ENCODE results near the gene LRRFIP1.
"Not testable (repeated sequence)": the region's sequence is repeated elsewhere in the genome, so short reads cannot be mapped to it uniquely, and the experiment has no call there.

LRRFIP1 gene

DNA sequence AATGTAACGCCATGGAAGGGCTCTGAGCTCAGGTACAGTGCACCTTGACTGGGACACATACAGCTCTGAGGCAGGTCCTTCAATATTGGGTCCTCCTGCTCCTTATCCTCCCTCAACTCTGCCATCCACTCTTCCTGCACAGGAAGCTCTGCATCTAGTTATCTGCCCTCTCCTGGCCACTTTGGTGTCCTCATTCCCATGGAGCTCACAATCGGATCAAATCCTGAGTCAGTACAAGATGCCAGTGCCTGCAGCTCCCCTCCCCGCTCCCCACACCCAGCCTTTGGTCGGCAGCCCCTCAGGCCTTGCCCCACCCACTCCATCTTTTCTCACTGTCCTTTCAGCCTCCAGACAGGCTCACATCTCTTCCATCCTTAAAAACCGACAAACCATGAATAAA, 58.0 kb downstream of the LRRFIP1 start:
- no peak for DNase-seq (ENCODE audit: low read depth)

DNA sequence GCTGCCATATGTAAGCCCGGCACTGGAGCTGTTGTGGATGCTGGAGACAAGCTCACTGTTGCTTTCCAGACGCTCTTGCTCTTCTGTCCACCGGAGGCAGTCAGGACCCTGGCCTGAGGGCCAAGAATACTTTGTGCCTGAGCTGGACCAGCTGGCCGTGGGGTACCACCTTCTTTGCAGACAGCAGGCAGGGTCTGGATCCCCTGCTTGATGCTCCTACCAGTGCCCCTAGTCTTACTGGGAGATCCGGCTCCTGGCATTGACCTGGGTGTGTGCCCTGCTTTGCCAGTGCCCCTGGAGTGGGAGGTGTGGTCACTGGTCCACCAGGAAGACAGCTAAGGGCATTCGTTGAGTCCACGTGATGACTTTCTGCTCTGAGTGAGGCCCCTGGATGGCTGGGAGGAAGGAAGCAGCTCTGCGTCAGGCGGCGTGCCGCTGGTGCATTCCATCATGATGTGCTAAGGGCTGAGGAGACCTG, 59.3 kb downstream of the LRRFIP1 start:
- peak; percentile 84 for DNase-seq (ENCODE audit: low read depth)

DNA sequence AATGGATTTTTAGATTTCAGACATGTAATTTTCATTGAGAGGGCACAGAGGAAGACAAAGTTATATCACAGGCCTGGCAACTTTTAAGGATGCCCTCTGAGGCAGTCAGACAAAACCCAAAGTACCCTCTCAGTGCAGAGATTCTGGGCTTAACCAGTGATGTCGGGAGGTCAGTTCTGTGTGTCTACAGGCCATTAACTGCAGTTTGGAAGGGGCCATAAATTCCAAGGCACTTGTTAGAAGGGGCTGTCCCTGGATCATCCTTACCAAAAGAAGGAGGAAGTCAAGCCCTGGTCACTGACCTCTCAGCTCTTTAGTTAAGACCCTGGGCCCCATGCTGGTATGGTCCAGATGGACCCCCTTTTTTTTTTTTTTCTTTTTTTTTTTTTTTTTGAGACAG, 60.7 kb downstream of the LRRFIP1 start:
- no peak for DNase-seq (ENCODE audit: low read depth)

DNA sequence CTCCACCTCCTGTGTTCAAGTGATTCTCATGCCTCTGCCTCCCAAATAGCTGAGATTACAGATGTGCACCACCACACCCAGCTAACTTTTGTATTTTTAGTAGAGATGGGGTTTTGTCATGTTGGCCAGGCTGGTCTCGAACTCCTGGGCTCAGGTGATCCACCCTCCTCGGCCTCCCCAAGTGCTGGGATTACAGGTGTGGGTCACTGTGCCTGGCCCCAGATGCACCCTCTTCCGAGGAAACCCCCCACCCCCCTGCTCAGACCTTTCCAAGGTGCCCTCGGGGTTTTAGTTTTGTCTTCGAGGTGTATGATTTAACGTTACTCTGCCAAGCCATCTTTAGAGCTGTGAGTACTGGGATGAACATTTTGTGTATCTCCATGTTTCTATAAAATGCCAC, 61.2 kb downstream of the LRRFIP1 start:
- DNase-seq (ENCODE audit: low read depth): not testable (repeated sequence)

DNA sequence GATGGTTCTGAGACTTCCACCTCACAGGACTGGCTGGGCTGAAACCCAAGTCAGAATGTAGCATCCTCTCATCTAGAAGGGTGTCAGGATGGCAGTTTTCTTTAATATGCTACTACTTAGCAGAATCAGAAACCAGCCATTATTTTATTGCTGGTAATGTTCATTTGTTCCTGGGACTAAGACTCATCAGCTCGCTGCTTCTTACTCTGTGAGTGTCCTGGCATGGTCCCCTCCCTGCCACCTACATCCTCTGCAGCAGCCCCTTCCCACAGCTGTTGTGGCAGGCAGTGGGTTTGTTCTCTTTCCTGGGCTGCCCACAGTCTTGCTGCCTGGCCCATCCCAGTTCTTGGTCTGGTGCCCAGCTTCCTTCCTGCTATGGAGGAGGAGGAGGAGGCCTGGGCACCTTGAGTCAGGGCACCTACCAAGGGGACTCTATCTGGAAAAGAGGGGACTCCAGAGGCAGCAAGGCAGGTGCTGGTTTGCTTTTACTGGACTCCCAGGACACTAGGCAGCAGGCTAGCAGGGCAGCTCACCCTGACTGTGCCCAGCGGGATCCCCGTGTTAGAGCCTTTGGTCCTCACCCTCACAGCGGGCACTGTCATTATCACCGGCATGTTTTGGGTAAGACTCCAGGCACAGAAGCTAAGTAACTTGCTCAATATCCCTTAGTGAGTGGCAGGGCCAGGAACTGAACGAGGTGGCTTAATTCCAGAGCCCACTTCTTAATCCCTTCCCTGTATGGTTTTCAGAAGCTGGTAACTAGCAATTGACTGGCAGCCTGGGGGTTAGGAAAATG, 62.1 kb downstream of the LRRFIP1 start:
- DNase-seq (ENCODE audit: low read depth): no peak

DNA sequence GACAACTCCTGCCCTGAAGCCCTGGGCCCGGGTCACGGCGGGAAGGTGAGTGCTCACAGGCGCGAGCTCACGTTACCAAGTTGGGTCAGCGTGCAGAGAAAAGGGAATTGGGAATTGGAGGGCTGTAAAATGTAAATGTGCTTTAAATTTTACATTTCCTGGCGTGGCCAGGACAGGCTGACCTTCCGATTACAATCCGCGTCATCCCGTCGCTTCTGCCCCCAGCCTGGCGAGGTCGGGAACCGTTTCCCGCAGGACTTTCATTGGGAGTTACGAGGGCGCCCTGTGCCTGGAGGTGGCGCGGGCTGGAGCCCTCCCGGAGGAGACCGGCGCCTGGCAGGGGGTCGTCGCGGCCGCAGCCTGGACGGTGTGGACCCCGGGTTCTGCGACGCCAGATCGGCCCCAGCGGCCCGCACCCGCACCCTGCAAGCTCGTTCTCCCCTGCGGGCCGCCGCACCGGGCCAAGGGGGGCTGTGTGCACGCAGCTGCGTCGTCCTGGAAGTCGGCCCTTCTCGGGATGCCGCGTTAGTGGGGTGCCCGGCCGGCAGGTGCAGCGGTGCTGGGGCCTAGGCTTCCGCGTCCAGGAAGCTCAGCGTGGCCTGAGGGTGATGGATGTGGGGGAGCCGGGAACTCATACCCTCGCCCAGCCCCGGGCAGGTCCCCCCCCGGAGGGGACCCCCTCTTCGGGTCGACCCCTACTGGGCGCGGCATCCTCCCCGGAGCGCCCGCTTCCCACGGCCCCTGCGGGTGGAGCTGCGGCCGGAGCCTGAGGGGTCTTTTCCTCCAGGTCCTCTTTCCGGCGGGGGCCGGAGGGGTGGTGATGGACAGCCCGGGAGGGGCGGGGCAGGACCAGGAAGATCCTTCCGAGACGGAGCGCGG, 63.9 kb downstream of the LRRFIP1 start:
- no peak for DNase-seq (ENCODE audit: low read depth)

DNA sequence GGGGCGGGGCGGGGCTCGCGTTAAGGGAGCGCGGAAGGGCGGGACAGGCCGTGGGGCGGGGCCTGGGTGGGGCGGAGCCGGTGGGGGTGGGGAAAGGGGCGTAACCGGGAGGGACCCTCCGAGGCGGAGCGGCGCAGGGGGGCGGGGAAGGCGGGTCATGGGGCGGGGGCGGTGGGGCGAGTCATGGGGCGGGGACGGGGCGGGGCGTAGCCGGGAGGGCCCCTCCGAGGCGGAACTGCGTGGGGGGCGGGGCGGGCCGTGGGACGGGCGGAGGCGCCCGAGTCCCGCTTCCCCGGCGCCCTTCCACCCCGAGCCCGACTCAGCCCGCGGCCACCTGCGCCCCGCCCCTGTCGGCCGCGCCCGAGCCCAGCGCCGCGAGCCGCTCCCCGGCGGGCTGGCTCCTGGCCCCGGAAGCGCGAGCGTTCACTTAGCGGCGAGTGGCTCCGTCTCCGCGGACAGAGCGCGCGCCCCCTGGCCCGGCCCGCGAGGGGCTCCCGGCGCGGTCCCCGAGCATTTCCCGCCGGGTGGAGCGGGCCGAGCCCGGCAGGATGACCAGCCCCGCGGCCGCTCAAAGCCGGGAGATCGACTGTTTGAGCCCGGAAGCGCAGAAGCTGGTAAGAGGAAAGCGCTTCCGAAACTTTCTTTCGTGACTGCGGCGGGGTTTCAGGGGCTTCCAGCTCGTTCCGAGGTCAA, 64.7 kb downstream of the LRRFIP1 start:
- DNase-seq (ENCODE audit: low read depth): peak; percentile 82

DNA sequence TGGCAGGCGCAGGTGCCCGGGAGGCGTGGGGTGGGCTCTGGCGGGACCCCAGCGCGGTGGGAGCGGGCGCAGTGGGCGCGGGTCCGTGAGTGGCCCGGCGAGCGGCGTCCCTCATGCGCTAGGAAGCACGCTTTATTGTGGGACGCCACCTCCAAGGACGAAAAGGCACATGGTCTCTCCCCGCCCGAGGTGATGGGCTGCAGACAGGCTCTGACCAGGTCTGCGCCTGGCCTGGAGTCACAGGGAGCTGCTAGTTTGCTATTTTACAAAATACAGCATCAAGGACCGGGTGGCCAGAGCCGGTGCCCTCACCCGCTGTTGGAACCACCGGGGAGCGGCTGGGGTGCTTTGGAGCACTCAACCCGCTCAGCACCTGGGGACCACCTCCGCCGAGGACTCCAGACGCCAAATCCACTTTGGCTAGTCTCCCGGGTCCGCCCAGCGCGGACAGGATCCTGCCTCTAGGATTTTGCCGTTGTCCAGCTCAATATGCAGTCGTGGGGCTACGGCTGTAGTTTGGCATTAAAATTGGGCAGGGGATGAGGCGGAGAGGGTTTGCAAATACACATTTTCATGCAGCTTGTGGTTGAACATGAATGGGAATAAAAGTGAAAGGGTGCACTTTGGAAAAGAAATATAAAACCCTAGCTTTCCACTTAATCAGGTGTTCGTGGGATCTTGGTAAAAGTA, 65.4 kb downstream of the LRRFIP1 start:
- DNase-seq (ENCODE audit: low read depth): no peak

DNA sequence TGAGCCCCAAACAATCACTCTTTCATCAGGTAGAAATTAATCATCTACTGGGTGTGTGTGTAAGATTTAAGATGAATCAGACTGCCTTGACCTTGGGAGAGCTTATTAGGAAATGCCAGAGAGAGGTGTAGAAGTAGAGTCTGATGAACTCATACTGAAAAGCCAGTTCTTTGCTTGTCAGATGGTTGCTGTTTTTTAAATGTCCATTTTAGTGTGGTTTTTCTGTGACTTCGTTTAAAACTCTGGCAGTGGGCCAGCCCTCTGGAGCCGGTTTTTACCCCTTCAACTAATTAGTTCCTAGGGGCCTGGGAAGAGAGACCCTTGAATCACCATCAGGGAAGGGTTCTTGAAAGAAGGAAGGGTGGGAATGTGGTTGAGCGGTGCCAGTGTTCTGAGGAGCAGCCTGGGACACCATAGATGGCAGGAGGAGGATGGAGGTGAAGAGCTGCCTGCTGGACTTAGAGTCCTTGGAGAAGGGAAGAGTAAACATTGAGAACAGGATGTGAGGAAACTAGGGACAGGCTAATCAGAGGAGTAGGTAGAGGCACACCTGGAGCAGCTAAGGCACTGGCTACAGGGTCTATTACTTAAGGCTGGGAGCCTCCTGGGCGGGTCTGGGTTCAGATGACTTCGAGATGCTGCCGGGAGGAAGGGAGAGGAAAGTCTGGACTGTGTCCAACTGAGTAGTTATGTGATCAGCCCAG, 66.1 kb downstream of the LRRFIP1 start:
- peak; percentile 90 for DNase-seq (ENCODE audit: low read depth)

DNA sequence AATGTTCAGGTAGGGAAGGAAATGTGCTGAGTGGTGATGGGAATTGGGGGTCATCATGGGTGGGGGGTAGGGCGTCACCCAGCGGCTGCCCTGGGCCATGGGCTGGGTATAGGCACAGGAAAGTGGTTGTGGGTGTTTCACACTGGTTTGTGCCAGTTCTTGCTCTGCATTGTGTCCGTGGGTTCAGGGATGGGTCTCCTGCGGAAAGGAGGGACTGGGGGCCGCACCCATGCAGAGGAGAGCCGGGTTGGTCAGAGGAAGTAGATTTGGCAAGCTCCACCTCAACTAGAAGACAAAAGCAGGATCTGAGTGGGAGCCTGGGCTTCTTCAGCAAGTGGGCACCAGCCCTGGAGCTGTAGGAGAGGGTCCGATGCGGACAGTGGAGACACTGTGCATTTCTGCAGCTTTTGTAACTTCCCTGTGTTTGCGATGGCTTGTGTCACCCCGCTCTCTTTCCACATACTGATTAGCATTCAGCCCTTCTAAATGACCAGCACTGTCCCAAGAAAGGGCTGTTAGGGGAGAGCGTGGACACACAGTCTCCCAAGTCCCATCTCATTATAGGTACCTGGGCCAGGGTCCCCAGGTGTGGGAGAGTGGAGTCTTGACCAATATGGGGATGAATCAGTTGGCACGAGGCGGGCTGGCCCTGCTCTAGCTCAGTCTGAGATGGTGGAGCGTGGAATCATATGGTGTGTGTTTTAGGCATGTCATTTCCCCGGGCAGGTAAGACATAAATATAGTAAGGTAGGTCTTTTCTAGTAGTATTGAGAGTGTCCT, 67.2 kb downstream of the LRRFIP1 start:
- no peak for DNase-seq (ENCODE audit: low read depth)

DNA sequence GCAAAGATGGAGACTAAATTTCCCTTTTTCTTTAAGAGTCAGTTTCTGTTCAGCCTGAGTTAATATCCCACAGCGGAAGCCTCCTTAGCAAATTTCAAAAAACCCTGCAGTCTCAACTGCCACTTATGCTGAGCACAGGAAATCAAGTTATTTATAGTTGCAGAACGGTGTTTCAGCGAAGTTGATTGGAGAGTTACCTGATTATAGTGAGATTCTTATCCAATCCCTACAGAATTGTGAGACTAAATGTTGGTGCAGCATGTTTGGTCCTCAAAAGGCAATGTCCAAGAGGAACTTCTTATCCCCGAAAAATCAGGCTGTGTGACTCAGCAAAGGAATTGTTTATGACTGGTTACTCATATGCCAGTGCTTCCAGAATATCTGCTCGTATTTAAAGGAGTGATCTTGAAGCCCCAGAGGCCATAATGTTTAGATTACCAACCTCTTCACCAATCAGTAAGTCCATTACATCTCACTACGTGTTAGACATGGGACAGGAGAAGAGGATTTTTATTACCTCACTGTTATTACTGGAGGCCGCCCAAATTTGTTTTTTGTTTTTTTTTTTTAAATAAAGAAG, 67.9 kb downstream of the LRRFIP1 start:
- DNase-seq (ENCODE audit: low read depth): peak; percentile 83

DNA sequence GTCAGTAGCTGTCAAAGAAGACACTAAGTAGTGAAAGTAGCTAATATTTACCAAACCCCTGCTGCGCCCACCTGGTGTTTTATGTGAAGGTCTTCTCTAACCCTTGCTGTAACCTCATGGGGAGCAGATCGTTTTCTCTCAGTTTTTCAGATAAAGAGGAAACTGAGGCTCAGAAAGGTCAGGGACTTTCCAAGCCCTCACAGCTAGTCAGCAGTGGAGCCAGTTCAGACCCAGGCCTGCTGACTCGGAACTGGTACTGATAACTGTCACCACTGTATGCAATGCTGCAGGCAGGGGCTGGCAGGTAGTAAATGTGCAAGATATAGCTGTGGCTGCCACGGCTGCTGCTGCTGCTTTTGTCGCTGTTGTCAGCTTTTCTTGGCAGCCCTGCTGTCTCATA, 69.1 kb downstream of the LRRFIP1 start:
- DNase-seq (ENCODE audit: low read depth): no peak

DNA sequence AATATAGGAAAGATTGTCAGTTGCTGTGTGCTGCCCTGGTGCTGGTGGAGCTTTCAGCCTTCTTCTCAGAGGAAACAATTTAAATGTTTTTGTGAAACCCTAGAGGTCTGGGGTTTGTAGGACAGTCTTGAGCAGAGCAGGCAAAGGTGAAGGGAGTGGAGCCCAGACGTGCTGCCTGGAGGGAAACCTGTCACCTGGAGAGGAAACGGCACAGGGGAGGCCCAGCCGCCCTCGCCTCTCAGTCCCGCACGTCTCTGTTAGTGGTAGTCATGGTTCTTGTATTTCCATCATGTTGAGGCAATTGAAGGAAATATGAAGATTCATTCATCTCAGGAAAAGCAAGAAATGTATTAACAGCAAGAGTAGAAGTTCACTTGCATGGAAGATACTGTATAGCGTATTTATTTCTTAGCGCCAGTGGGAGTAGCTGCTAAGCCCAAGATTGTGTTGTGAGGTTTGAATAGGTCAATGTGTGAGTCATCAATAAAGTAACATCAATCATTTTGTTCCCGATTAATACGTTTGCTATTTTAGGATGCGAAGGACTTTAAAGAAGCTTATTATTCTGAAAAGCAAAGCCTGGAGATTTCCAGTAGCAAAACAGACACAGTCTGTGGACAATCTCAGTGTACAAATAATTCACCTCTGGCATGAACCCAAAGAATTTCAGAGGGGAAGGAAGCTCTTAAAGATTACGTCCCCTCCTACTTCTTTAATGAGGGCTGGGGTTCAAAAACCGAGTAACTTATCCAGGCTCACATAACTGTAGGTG, 70.4 kb downstream of the LRRFIP1 start:
- DNase-seq (ENCODE audit: low read depth): peak; percentile 59

DNA sequence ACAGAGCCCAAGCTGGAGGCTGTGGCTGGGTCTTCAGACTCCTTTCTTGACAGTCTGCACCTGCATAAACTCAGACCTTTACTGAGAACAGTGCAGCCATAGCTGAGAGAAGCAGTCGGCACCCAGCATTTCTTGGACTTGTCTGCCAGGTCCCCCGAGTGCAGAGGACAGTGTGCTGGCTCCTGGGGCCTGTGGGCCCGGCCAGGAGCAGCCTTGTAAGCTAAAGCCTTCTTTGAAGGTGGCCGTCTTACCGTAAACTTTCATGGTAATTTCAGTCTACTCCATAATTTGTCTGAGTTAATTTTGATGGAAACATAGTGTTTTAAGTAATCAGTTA, 70.9 kb downstream of the LRRFIP1 start:
- no peak for DNase-seq (ENCODE audit: low read depth)

DNA sequence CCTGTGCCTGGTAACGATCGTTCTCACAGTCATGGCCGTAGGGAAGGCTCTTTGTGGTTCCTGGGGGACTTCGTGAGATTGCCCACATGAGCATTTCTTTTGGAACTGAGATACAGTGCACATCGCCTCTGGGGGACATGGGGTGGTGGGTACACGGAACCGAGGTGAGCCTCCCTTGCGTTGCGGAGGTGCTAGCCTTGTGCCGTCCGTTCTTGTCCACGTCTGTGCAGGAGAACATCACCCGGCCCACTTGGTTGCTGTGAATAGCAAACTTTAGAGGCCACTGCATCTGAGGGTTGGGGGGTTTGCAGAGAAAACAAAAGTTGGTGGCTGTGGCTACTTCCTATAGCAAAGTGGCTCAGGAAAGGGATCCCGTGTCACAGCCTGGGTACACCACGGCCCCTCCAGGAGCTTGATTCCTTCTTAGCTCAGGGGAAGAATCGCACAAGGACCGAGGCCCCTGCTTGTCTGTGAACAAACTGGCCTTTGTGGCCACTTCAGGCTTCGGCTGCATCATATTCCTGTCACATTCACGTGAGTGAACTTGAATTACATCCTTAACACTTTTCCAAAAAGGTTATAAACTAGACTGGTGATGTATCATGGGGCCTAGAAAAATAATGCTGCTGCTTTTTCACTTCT, 72.6 kb downstream of the LRRFIP1 start:
- no peak for DNase-seq (ENCODE audit: low read depth)

DNA sequence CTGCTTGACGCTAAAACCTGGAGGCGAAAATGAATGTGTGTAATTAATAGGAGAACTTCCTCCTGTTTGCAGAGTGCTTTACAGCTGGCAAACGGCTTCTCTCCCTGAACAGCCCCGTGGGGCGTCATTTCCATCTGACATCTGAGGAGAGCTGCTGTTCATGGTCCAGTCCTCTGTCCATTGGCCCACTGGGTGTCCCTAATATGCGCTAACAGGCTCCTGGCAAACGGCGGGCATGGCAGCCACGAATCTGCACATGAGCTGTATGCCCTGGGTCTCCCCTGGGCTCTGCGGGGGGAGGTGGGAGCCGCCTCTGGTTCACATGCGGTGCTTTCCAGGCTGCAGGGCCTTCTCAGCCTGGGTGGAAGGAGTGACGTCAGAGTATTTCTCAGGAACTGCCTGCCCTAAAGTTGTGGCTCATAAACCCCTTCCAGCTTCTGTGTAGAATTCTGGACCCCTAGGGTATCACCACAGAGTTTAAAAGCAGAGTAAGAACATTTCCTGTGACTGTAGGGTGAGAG, 73.2 kb downstream of the LRRFIP1 start:
- peak; percentile 73 for DNase-seq (ENCODE audit: low read depth)

DNA sequence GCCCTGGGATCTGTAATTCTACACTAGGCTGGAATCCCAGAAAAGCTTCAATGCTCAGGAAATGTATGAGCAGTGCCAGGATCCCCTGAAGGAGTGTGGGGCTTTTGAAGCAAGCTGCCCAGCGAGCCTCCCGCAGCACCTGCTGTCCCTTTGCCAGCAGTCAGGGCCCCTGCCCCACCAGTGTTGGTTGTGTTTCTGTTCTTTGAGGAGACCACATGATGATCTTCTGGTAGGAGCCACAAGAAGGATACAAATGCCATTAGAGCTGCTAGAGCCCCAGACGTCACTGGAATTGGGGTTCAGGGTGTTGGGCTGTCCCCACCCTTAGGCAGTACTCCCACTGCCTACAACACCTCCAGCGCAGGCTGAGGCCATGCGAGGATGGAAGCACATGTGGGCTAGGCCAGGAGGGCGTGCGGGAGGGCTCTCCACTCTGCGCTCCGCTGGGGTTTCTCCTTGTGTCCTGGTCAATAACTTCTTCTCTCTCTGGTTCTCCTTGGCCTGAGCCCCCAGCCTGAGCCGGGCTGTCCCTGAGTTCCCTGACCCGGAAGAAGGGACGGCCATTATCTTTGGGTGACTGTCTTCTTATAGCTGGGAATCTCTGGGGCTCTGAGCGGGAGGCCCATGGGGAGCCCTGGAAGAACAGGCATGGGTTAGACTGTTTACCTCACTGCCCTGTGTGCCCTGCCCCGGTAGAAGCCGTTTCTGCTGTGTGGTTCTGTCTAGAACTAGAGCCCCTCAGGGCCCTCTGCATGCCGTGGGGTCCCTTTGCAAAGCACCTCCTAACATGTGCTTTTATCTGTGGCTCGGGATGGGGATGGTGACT, 73.9 kb downstream of the LRRFIP1 start:
- no peak for DNase-seq (ENCODE audit: low read depth)

All from amniotic epithelial cell (primary cell).